ENCODE results near the gene RIMS1.

GRCh38 chr6:72413884-72414283 is 527.5 kb downstream of the RIMS1 start:
- TF ChIP-seq, protein P1, sequence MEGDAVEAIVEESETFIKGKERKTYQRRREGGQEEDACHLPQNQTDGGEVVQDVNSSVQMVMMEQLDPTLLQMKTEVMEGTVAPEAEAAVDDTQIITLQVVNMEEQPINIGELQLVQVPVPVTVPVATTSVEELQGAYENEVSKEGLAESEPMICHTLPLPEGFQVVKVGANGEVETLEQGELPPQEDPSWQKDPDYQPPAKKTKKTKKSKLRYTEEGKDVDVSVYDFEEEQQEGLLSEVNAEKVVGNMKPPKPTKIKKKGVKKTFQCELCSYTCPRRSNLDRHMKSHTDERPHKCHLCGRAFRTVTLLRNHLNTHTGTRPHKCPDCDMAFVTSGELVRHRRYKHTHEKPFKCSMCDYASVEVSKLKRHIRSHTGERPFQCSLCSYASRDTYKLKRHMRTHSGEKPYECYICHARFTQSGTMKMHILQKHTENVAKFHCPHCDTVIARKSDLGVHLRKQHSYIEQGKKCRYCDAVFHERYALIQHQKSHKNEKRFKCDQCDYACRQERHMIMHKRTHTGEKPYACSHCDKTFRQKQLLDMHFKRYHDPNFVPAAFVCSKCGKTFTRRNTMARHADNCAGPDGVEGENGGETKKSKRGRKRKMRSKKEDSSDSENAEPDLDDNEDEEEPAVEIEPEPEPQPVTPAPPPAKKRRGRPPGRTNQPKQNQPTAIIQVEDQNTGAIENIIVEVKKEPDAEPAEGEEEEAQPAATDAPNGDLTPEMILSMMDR (IDR thresholded peaks at IDR 0.05 in 4 of 5, conservative IDR thresholded peaks at IDR 0.05 in 1 of 5): no peak
- TF ChIP-seq POLR2A (IDR thresholded peaks at IDR 0.05): no peak

Data from gastrocnemius medialis (tissue), 4 donors.